Glutamatergic neuron (in vitro differentiated cells): ENCODE results near the gene GALNT12. TPM values are rescaled to one million over a fixed set of nuclear protein-coding genes. Genes with fewer than 3 reads are reported as not detected.
A peak's percentile ranks its signal among the peaks of the same experiment; 100 is the strongest.

Experiments
- DNase-seq: peaks from one replicate; pipeline ENCODE4 v3.0.0; 2022
- H3K27ac Mint-ChIP-seq: one replicate; pipeline ENCODE4 v1.8.0; 2020; ENCODE audit warnings: mild to moderate bottlenecking, mixed read lengths, inconsistent platforms; ENCODE audit not compliant: unreplicated experiment
- H3K27me3 Mint-ChIP-seq: one replicate; pipeline ENCODE4 v1.8.0; 2020; ENCODE audit warnings: mild to moderate bottlenecking, moderate library complexity, mixed read lengths, inconsistent platforms; ENCODE audit not compliant: unreplicated experiment
- H3K36me3 Mint-ChIP-seq: one replicate; pipeline ENCODE4 v1.8.0; 2020; ENCODE audit warnings: mild to moderate bottlenecking, mixed read lengths, inconsistent platforms; ENCODE audit not compliant: unreplicated experiment
- H3K4me1 Mint-ChIP-seq: one replicate; pipeline ENCODE4 v1.8.0; 2020; ENCODE audit warnings: mild to moderate bottlenecking, low read depth, mixed read lengths, inconsistent platforms; ENCODE audit not compliant: unreplicated experiment
- H3K4me3 Mint-ChIP-seq: one replicate; pipeline ENCODE4 v1.8.0; 2020; ENCODE audit warnings: mild to moderate bottlenecking, mixed read lengths, inconsistent platforms; ENCODE audit not compliant: unreplicated experiment
- H3K9me3 Mint-ChIP-seq: one replicate; pipeline ENCODE4 v1.8.0; 2020; ENCODE audit warnings: mild to moderate bottlenecking, moderate library complexity, mixed read lengths, inconsistent platforms; ENCODE audit not compliant: unreplicated experiment
- total RNA-seq: library from RNA; stranded (reverse); fragmentation: NEBNext Ultra II Directional; extraction: Animal tissue kit (Norgen Biotek cat#: 25700); gene quantifications from one replicate; pipeline ENCODE4 v1.2.1, GENCODE V29; 2021; ENCODE audit not compliant: unreplicated experiment
- TF ChIP-seq, protein P1 (sequence below): fragments of 200-600 bp; sonication (generic); IDR thresholded peaks from one replicate; pipeline ENCODE4 v1.5.0; 2021; ENCODE audit not compliant: partially characterized antibody, unreplicated experiment

The GALNT12 gene
- total RNA-seq, 1 donor from 2014 or later = 2.7 TPM

DNA sequence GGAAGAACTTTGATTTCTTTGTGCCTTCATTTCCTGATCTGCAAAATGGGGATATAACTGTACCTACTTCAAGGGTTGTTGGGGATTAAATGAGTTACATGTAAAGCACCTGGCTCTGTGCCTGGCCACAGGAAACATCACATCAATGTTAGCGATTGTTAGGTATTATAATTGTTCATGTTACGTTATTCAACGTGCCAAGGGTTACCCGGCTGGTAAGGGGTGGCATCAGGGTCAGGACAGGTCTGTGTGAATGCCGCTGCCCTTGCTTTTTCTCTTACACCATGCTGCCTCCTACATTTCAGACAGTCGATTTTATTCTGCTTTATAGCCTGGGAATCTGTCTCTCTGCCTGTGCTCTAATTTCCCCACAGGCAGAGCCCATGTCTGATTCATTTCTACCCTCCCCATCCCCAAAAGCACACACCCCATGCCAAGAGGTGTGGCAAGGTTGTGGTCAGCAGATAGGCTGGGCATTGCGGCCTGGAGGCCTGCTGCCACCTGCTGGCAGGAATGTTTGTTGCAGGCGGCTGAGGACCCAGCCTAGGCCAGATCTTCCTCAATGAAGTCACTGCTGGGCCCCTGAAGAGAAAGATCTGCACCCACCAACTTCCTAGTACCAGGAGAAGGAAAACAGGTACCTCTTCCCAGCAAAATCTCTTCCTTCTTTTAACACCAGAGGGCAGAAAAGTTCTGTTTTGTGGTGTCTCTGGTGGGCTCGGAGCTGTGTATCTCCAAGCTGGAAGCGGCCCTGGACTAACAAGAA is 16.4 kb upstream of the GALNT12 start:
- Mint-ChIP-seq H3K4me1 (peaks cover 15% of the 10 kb centered on the region), H3K27ac (no peak overlapping the region), H3K4me3 (no peak overlapping the region), H3K27me3 (peaks cover 8% of the 10 kb centered on the region), H3K36me3 (peaks cover 5% of the 10 kb centered on the region), H3K9me3 (peaks cover 3% of the 10 kb centered on the region)
- peak; percentile 86 for DNase-seq
- TF ChIP-seq, protein P1, sequence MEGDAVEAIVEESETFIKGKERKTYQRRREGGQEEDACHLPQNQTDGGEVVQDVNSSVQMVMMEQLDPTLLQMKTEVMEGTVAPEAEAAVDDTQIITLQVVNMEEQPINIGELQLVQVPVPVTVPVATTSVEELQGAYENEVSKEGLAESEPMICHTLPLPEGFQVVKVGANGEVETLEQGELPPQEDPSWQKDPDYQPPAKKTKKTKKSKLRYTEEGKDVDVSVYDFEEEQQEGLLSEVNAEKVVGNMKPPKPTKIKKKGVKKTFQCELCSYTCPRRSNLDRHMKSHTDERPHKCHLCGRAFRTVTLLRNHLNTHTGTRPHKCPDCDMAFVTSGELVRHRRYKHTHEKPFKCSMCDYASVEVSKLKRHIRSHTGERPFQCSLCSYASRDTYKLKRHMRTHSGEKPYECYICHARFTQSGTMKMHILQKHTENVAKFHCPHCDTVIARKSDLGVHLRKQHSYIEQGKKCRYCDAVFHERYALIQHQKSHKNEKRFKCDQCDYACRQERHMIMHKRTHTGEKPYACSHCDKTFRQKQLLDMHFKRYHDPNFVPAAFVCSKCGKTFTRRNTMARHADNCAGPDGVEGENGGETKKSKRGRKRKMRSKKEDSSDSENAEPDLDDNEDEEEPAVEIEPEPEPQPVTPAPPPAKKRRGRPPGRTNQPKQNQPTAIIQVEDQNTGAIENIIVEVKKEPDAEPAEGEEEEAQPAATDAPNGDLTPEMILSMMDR = peak; percentile 100

DNA sequence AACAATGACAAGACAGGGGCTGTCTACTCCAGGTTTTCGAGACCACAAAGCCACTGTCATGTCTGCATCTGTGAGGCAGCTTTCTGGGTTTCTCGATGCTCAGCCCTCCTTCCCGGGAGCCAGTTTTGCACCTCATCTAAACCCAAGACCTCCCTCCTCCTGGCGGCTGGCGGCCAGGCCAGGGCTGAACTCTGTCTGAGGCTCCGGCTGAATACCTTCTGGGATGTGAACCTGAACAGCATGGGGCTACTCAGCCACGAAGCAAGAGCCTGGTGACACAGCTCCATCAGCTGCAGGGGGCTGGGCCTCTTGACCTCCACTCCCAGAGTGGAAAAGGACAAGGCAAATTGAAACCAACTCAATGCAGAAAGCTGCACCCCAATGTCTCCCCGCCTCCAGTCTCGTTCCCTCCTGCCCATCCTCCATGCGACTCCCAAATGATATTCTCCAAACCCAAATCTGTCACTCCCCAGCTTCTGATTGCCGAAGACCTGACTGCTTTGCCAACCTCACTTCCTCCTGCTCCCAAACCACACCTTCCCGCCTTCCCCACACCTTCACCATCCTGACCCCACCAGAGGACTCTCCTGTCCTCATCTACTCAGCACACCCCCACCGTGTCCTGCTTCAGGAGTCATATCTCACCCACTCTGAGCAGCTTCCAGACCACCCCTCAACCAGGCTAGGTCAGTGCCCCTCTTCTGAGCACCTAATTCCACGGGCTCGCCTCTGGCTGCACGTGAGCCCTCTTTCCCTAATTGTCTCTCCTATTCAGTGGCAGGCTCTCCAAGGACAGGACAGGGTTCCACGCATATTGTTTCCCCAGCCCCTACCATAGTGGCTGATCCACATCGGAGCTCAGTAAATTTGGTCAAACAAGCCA is 15.6 kb upstream of the GALNT12 start:
- Mint-ChIP-seq H3K27ac (no peak overlapping the region), H3K4me1 (peaks cover 15% of the 10 kb centered on the region), H3K4me3 (no peak overlapping the region), H3K36me3 (peaks cover 5% of the 10 kb centered on the region), H3K9me3 (peaks cover 3% of the 10 kb centered on the region), H3K27me3 (peaks cover 8% of the 10 kb centered on the region)
- DNase-seq = no peak
- TF ChIP-seq, protein P1 = no peak

DNA sequence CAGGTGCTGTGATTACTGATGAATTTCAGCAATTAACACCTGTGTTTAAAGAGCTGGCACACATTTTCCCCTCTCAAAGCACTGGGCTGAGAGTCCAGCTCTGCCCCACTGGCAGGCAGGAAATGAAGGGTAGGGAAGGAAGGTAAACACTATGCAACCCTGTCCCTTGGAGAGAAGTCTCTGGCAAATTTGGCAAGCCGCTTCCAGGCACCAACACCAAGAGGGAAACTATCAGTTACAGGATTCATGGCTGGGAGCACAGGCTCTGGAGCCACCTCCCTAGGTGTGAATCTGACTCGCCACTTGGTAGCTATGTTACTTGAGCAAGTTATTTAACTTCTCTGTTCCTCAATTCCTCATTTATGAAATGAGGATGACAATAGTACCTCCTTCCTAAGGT is 14.4 kb upstream of the GALNT12 start:
- Mint-ChIP-seq H3K9me3 (peaks cover 5% of the 10 kb centered on the region), H3K4me3 (no peak overlapping the region), H3K27ac (no peak overlapping the region), H3K4me1 (peaks cover 11% of the 10 kb centered on the region), H3K36me3 (peaks cover 2% of the 10 kb centered on the region), H3K27me3 (peaks cover 7% of the 10 kb centered on the region)
- TF ChIP-seq, protein P1 = no peak
- no peak for DNase-seq

DNA sequence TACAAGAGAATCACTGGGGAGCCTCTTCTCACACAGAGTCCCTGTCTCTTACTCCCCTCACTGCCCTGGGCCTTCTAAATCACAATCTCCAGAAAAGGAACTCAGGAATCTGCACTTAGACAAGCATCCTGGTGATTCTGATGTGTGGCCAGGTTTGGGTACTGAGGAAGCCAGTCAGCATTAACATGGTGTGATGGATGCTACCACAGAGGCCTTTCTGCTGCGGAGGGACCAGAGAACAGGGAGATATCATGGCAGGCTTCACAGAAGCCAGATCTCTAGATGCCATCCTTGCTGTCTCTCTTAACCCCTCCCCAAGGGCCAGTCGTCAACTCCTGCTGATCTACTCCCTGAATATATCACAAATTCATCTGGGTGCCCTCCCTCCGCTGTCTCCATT is 12.7 kb upstream of the GALNT12 start:
- TF ChIP-seq, protein P1 = no peak
- peaks cover 6% of the 10 kb centered on the region for H3K27me3 Mint-ChIP-seq
- DNase-seq = no peak
- H3K36me3 Mint-ChIP-seq = peaks cover 9% of the 10 kb centered on the region
- peaks cover 11% of the 10 kb centered on the region for H3K4me1 Mint-ChIP-seq
- H3K9me3 Mint-ChIP-seq = peaks cover 5% of the 10 kb centered on the region
- peak overlapping the region; percentile 70 for H3K4me3 Mint-ChIP-seq
- H3K27ac Mint-ChIP-seq = no peak overlapping the region
